GM19193 (cell line): ENCODE data around the gene ETF1.
A peak's percentile ranks its signal among the peaks of the same experiment; 100 is the strongest.

ENCODE experiments used
- POLR2A ChIP-seq: IDR thresholded peaks from 4 replicates; pipeline ENCODE4 v1.6.1; 2011; ENCODE audit not compliant: insufficient read depth, insufficient read length; ENCODE audit errors: extremely low read depth

Gene ETF1

DNA sequence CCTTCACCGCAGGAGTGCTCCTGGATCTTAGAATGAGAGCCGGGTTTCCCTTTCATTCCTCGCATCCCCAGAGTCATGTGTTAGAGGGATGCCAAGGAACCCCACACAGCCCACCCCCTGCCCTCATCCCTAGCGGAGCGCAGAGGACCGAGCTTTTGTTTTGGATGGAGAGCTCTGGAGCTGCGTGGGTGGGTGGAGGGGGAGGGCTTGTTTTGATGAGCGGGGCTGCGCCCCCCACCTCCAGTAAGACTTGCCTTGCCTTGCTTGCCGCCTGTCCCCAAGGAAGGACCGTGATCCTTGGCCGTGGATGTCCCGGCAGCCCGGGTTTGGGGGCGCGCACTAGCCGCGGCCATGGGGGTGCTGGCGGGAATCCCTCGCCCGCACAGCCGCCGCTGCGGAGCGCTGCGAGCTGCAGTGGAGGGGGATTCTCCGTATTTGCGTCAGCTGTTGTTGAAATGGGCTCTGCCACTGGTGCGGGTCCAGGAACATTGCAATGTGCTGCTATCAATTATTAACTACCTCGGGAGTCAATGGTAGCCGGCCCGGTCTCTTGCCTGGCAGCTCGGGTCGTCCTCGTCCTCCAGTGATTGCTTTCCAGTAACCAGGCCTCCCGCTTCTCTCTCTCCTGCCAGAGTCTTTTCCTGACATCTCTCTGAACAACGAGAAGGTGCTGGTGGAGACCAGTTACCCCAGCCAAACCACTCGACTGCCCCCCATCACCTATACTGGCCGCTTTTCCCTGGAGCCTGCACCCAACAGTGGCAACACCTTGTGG lies 76.7 kb downstream of the ETF1 start:
- TF ChIP-seq POLR2A = peak; percentile 2

DNA sequence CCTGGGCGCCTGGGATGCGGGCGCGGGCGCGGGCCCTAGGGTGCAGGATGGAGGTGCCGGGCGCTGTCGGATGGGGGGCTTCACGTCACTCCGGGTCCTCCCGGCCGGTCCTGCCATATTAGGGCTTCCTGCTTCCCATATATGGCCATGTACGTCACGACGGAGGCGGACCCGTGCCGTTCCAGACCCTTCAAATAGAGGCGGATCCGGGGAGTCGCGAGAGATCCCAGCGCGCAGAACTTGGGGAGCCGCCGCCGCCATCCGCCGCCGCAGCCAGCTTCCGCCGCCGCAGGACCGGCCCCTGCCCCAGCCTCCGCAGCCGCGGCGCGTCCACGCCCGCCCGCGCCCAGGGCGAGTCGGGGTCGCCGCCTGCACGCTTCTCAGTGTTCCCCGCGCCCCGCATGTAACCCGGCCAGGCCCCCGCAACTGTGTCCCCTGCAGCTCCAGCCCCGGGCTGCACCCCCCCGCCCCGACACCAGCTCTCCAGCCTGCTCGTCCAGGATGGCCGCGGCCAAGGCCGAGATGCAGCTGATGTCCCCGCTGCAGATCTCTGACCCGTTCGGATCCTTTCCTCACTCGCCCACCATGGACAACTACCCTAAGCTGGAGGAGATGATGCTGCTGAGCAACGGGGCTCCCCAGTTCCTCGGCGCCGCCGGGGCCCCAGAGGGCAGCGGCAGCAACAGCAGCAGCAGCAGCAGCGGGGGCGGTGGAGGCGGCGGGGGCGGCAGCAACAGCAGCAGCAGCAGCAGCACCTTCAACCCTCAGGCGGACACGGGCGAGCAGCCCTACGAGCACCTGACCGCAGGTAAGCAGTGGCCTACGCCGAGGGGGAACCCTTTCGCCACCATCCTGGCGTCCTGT lies 77.5 kb downstream of the ETF1 start, which contains the start of gene EGR1:
EGR1 (plus strand) TSS at position 219 of the 864 bp plus-strand sequence; CDS start at position 502, 283 bp downstream.
- TF ChIP-seq POLR2A = peak; percentile 95

DNA sequence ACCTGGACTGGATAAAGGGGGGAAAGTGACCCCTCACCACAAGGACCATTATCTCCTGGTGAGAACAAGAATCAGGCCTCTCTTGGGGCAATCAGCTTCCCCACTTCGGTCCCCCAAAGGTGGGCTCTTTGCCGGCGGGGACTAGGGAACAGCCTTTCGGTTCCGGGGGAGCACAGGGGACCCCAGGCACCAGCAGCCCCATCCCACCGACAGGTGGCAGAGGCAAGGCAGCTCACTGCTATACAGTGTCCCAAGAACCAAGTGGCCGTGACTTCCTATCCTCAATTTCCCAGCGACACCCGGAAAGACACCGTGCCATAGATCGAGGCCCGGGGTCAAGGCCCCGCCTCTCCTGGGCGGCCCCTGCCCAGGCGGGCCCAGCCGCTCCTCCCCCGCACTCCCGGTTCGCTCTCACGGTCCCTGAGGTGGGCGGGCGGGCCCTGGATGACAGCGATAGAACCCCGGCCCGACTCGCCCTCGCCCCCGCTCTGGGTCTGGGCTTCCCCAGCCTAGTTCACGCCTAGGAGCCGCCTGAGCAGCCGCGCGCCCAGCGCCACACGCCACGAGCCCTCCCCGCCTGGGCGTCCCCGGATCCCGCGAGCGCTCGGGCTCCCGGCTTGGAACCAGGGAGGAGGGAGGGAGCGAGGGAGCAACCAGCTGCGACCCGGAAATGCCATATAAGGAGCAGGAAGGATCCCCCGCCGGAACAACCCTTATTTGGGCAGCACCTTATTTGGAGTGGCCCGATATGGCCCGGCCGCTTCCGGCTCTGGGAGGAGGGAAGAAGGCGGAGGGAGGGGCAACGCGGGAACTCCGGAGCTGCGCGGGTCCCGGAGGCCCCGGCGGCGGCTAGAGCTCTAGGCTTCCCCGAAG lies 78.4 kb downstream of the ETF1 start:
- TF ChIP-seq POLR2A = peak; percentile 68

DNA sequence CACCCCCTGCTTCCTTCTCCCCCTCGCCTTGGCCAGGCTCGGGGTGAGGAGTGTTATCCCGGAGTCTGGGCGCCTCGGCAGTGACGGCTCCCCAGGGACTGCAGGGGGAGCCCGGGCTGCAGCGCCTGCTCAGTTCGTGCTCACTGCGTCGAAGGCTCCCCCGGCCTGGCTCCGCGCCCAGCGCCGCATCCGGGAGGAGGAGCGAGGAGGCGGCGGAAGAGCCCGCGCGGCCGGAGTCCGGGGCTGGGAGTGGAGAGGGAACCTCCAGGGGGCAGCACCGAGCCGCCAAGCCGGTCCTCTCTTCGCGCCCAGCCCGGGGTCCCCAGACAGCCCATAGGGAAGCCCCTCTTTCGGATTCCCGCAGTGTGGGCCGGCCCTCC lies 79.0 kb downstream of the ETF1 start:
- TF ChIP-seq POLR2A = peak; percentile 63

DNA sequence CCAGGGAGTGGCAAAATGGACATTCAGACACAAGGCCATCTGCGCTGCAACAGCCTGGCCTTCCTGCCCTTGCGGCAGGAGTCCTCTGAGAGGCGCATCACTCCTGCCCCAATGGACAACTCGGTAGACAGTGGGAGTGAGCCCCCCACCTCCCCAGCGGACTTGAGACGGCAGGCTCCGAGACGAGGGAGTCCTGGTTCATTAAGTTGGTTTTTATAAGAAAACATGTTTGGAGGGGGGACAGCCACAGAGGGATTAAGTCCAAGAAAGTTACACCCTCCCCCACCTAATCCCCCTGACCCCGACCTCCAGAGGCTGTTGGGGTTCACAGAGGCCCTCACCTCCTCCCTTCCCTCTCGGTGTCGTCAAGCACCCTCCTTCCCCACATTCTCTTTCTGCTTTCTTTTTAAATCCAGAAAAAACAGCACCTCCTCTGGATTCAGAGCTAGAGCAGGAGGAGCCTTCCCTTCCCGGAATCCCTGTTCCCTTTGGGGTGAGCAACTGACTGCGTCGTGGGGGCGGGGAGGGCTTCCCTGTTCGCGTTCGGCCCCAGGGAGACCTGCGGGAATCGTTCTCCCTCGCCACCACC lies 79.5 kb downstream of the ETF1 start:
- TF ChIP-seq POLR2A = no peak

- no peak for TF ChIP-seq POLR2A
Measured at GRCh38 chr5:138461343-138462125, 81.5 kb downstream of the ETF1 start.

DNA sequence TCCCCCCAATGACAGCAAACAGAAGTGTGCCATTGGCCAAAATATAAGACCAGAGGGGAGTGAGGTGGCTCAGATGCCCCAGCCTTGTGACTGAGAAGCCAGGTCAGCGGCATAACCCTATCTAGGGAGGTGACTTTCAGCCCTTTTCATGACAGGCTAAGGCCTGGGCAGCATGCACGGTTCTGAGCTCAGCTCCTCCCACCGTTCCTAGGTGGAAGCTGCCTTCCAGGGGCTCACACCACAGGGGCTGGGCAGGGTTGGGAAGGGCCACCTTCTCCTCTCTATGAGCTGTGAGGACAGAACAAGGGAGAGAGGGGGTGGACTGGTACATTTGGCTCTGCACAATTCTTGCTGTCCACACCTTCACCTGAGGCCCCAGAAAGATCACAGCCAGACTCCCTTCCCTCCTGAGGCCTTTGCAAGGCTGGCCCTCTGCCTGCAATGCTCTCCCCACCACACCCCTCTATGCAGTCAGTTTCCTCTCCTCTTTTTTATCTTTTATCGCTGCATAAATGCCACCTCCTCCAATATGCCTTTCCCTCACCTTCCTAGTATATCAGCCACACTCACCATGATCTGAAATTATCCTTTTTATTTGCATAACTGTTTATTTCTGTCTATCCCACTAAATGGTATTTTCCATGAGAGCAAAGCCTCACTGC lies 82.9 kb downstream of the ETF1 start:
- TF ChIP-seq POLR2A = no peak

DNA sequence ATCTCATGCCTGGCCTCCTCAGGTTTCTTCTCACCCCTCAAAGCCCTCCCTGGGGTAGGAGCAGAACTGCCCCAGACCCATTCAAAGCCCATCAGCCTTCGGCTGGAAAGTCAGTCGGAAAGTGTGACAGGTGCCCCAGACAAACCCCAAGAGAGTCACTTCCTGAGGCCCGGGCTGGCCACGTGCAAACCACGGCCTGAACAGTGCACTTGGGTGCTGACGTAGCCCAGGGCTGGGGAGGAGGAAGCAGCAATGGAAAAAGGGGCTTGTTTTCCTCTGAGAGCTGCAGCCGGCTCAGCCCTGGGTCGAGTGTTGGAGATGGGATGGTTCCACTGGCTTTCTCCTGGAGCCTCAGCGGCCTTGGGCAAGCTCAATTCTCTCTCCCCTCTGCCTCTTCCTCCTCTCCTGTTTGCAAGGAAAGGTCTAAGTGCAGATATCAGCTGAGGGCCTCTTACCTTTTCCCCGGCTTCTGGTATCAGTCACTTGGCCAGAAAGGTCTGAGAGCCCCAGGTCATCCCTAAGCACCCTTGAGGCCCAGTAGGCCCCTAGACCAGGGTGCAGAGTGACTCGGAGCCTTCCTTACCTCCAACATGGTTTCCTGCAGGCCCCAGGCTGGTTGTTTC lies 83.6 kb downstream of the ETF1 start:
- TF ChIP-seq POLR2A = no peak

DNA sequence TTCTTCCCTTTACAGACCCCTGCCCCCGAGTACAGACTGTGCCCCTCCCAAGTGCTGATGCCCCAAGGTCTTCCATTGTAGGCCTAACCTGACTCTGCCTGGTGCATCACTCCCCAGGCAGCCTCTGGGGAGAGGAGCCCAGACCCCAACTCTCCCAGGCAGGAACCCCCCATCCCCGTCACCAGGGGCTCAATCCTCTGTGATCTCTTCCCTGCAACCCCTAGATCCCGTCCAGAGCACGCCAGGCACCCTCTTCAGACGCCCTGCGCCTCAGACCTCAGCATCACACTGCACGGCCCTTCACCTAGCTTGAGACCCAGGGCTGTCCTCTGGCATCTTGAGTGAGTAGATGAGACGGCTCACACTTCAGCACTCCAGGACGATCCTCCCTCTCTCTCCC lies 84.2 kb downstream of the ETF1 start:
- no peak for TF ChIP-seq POLR2A

GRCh38 chr5:138458384-138458783 lies 84.7 kb downstream of the ETF1 start:
- TF ChIP-seq POLR2A = no peak

DNA sequence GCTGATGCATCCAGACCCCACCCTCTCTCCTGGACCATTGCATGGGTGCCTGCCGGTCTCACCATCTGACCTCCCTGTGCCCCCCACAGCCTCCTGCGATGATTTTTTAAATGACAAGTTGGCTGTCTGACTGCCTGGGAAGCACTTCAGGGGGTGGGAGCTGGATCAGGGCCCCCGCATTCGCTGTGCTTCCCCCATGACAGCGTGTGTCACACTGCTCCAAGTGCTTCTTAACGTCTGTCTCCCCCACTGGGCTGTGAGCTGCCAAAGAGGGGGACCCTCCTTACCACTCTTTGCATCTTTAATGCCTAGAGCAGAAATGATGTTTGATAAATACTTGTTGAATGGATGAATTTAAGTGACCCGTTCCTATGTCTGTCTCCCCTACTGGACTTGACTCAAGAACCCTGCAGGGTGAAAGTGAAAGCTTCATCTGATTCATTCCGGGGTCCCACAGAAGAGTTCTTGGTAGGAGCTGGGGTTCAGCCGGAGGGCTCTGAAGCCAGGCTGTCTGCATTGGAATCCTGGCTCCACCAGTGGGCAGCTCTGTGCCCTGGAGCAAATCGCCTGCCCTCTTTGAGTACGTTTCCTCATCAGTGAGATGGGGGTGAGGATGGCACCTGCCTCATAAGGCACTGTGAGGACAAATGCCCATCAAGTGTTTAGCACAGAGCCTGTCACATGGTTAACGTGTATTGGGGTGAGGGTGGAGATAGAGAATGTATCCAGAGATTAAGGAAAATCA lies 85.3 kb downstream of the ETF1 start:
- TF ChIP-seq POLR2A = no peak
